Activated T-helper 17 cell treated with anti-CD3 and anti-CD28 coated beads, Interleukin-2, amount 50 U/mL, for 72 hours (primary cell): ENCODE data around the gene PRKCE. TPM values are rescaled to one million over a fixed set of nuclear protein-coding genes. Genes with fewer than 3 reads are reported as not detected.
A peak's percentile ranks its signal among the peaks of the same experiment; 100 is the strongest.

Source experiments
- ATAC-seq: fragments of 150-1000 bp; cut with Tn5 transposase; replicated peaks from 2 replicates; pipeline ENCODE4 v1.10.0; 2021; ENCODE audit warnings: mild to moderate bottlenecking, moderate library complexity
- H3K27ac Mint-ChIP-seq: one replicate; pipeline ENCODE4 v1.8.0; 2022; ENCODE audit warnings: mixed read lengths
- H3K27me3 Mint-ChIP-seq: one replicate; pipeline ENCODE4 v1.8.0; 2022; ENCODE audit warnings: mixed read lengths
- H3K36me3 Mint-ChIP-seq: one replicate; pipeline ENCODE4 v1.8.0; 2022; ENCODE audit warnings: low read depth, mild to moderate bottlenecking, mixed read lengths
- H3K4me1 Mint-ChIP-seq: one replicate; pipeline ENCODE4 v1.8.0; 2022; ENCODE audit warnings: mixed read lengths
- H3K4me3 Mint-ChIP-seq: one replicate; pipeline ENCODE4 v1.8.0; 2022; ENCODE audit warnings: mild to moderate bottlenecking, mixed read lengths
- H3K9me3 Mint-ChIP-seq: one replicate; pipeline ENCODE4 v1.8.0; 2022; ENCODE audit warnings: mixed read lengths
- total RNA-seq, 2 donors: library from RNA; stranded (reverse); gene quantifications; one replicate each; pipeline ENCODE4 v1.2.3, GENCODE V29; 2022

The PRKCE gene
- total RNA-seq, 2 donors from 2014 or later: 15.9 to 16.6 TPM

DNA sequence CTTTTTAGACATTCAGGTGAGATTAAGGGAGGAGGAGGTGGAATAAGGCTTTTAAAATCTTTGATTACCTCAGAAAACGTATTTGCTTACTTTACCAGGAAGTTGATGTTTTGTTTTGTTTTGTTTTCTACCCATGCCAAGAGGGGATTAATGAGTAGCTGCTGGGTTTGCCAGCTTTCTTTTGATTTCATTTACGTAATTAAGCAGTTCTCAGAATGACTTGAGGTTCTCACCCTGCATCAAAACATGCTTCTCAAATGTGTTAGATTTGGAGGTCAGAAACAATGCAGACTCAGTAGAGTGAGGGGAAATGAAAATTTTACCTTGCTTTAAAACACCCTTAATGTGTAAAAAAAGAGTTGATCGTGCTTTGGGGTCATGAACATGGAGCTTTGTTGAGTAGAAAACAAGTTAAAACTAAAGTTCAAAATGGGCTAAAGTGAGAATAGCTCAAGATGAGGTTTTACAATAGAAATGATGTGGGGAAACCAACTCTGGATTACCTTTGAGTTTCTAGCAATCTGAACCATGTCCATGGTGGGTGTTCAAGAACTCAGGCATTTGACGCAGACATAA is 428.6 kb downstream of the PRKCE start:
- no peaks in the 10 kb centered on the region for H3K9me3 Mint-ChIP-seq
- peaks cover 11% of the 10 kb centered on the region for H3K4me1 Mint-ChIP-seq
- no peak overlapping the region for H3K4me3 Mint-ChIP-seq
- H3K27me3 Mint-ChIP-seq: no peaks in the 10 kb centered on the region
- no peaks in the 10 kb centered on the region for H3K36me3 Mint-ChIP-seq
- H3K27ac Mint-ChIP-seq: peak overlapping the region; percentile 71
- peak; percentile 70 for ATAC-seq

DNA sequence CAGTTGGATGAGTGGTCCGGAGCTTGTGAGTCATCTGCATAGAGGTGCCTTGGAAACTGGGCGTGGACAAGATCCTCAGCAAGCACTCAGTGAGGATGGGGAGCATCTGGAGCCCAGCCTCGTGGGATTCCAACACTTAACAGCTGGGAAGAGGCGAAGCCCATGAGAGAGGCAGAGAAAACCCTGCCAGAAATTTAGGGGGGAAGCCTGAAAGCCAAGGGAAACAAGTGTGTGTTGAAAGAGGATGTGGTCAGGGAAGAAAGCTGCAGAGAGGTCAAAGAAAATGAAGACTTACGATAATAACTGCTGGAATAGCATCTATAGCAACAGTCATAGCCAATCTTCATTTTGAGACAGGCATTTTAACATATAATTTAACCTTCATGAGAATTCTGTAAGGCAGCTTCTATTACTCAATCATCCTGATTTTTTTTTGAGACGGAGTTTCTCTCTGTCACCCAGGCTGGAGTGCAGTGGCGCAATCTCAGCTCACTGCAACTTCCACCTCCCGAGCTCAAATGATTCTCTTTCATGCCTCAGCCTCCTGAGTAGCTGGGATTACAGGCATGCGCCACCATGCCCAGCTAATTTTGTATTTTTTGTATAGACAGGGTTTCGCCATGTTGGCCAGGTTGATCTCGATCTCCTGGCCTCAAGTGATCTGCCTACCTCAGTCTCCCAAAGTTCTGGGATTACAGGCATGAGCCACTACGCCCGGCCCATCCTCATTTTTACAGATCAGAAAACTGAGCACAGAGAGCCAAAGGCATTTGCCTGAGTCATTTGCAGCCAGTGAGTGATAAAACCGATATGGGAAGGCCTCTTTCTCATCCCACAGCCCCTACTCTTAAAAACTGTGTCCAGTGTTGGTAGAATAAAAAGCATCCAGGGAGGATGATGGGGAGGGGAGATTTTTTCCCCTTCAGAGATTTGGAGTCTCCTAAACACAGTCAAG is 431.3 kb downstream of the PRKCE start:
- peak; percentile 15 for ATAC-seq
- peak overlapping the region; percentile 47 for H3K27ac Mint-ChIP-seq
- H3K27me3 Mint-ChIP-seq: no peaks in the 10 kb centered on the region
- H3K4me1 Mint-ChIP-seq: peaks cover 11% of the 10 kb centered on the region
- H3K9me3 Mint-ChIP-seq: no peaks in the 10 kb centered on the region
- H3K36me3 Mint-ChIP-seq: peaks cover 17% of the 10 kb centered on the region
- H3K4me3 Mint-ChIP-seq: no peak overlapping the region

DNA sequence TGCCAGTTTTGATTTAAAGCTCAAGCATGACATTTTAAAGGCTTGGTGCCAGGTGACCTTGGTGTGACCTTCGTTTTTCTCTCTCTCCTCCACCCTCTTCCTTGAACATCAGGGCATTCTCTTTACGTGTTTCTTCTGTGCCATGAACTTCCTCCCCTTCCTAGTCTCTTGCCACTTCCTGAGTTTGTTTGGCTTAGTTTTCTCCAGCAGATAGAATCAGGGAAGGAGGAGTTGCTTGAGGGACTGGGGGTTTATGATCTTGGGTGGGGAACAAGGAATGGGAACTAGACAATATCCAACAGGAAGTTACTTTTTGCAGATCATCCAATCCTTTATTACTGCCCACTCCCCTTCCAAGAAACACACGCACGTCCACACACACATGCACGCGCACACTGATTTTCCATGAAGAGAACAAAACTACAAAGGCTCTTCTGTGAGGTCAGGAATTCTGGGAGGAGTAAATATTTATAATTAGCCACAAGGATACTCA is 435.1 kb downstream of the PRKCE start:
- no peaks in the 10 kb centered on the region for H3K9me3 Mint-ChIP-seq
- H3K27ac Mint-ChIP-seq: no peak overlapping the region
- H3K27me3 Mint-ChIP-seq: no peaks in the 10 kb centered on the region
- H3K36me3 Mint-ChIP-seq: peaks cover 34% of the 10 kb centered on the region
- H3K4me3 Mint-ChIP-seq: no peak overlapping the region
- ATAC-seq: no peak
- peaks cover 7% of the 10 kb centered on the region for H3K4me1 Mint-ChIP-seq

DNA sequence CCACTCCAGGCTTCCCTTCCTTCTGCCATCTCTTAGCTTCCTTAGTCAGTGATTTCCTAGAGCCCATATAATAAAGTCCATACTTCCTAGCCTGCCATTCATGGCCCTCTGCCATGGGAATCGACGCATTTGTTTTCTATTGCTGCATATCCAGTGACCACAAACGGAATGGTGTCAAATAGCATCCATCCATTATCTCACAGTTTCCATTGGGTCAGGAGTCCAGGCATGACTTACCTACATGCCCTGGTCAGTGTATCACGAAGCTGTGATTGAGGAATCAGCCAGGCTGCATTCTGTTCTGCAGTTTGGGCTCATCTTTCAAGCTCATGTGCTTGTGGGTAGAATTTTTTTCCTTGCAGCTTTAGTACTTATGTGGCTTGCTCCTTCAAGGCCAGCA is 436.0 kb downstream of the PRKCE start:
- H3K9me3 Mint-ChIP-seq: no peaks in the 10 kb centered on the region
- ATAC-seq: no peak
- H3K36me3 Mint-ChIP-seq: peaks cover 34% of the 10 kb centered on the region
- H3K4me1 Mint-ChIP-seq: peaks cover under 1% of the 10 kb centered on the region
- no peak overlapping the region for H3K27ac Mint-ChIP-seq
- H3K27me3 Mint-ChIP-seq: no peaks in the 10 kb centered on the region
- H3K4me3 Mint-ChIP-seq: no peak overlapping the region

DNA sequence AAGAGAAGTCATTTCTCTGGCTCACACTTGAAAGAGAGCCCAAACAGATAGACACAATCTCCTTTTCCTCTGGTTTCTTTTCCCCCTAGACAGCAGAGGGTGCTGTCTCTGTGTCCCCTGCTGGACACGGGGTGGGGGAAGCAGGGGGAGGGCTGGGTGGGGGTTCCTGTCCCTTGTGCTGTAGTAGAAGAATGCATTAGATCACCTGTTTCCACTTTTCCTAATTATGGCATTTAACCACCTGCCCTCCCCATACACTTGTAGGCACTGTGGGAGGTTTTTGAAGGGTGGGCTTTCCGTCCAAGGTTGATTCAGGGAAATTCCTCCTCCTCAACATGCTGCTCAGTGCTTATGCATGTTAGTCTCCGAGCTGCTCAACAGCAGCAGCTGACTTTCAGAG is 439.5 kb downstream of the PRKCE start:
- H3K4me3 Mint-ChIP-seq: no peak overlapping the region
- no peak for ATAC-seq
- no peak overlapping the region for H3K27ac Mint-ChIP-seq
- H3K4me1 Mint-ChIP-seq: no peaks in the 10 kb centered on the region
- no peaks in the 10 kb centered on the region for H3K27me3 Mint-ChIP-seq
- H3K9me3 Mint-ChIP-seq: peaks cover 4% of the 10 kb centered on the region
- H3K36me3 Mint-ChIP-seq: peaks cover 46% of the 10 kb centered on the region

DNA sequence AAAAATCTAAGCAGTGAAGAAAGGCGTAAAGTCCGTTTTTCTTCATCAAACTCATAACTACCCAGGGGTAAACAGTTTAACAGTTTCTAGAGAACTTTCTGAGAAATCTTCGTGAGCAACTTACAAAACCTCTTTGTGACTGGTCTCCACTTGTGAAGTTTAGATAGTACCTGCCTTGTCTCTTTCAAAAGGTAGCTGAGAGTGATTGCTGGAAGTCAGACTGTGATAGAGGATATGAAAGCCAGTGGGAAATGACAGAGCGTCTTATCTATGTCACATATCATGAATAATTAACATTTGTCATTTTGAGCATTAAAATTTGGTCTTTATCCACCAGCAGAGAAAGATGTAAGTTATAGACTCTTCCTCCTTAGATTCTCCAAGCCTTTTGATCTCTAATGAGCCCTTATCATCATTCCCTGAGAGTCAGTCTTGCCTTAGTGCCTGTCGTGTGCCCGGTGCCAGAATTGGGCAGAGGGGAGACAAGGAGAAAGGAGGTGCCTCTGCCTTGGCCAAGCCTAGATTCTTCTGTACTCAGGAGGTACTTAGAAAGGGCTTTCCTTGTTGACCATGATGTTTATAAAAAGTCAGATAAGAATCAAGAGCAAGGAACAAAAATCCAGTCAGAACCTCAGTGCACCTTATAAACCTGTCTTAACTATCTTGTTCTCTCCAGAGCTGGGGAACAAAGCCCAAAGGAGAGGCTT is 440.6 kb downstream of the PRKCE start:
- Mint-ChIP-seq H3K4me1 (no peaks in the 10 kb centered on the region), H3K9me3 (peaks cover 4% of the 10 kb centered on the region), H3K4me3 (no peak overlapping the region), H3K36me3 (peaks cover 39% of the 10 kb centered on the region), H3K27me3 (no peaks in the 10 kb centered on the region), H3K27ac (peak overlapping the region; percentile 42)
- ATAC-seq: peak; percentile 71

DNA sequence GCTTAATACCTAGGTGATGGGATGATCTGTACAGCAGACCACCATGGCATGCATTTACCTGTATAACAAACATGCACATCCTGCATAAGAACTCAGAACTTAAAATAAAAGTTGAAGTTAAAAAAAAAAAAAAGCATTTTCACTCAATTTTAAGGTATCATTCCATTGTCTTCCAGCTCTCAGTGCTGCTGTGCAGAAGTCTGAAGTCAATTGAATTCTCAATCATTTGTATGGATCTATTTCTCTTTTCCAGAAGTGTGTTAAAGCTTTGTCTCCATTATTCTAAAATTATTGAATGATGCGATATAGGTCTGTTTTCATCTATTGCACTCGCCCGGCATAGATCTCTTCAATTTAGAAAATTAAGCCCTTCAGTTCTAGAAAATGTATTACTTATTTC is 443.2 kb downstream of the PRKCE start:
- no peak overlapping the region for H3K27ac Mint-ChIP-seq
- no peaks in the 10 kb centered on the region for H3K27me3 Mint-ChIP-seq
- H3K4me3 Mint-ChIP-seq: no peak overlapping the region
- no peak for ATAC-seq
- H3K36me3 Mint-ChIP-seq: peaks cover 15% of the 10 kb centered on the region
- no peaks in the 10 kb centered on the region for H3K4me1 Mint-ChIP-seq
- peaks cover 4% of the 10 kb centered on the region for H3K9me3 Mint-ChIP-seq

DNA sequence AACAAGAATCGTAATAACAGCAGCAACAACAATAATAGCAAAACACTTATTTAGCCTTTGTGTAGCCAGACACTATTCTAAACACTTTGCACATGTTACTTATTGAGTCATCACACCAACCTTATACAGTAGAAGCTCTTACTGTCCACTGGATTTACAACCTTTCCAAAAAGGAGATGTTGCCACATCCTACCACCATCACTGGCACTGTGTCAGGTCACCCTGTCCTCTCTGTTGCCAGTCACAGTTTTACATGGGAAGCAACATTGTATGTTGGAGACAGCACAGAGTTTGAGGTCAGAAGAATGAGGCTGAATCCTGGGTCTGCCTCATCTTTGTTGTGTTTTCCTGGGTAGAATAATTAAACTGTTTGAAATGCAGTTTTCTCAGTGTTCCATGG is 444.4 kb downstream of the PRKCE start:
- H3K27ac Mint-ChIP-seq: no peak overlapping the region
- H3K4me3 Mint-ChIP-seq: no peak overlapping the region
- no peaks in the 10 kb centered on the region for H3K4me1 Mint-ChIP-seq
- no peak for ATAC-seq
- H3K27me3 Mint-ChIP-seq: no peaks in the 10 kb centered on the region
- H3K9me3 Mint-ChIP-seq: peaks cover 4% of the 10 kb centered on the region
- peaks cover 15% of the 10 kb centered on the region for H3K36me3 Mint-ChIP-seq

DNA sequence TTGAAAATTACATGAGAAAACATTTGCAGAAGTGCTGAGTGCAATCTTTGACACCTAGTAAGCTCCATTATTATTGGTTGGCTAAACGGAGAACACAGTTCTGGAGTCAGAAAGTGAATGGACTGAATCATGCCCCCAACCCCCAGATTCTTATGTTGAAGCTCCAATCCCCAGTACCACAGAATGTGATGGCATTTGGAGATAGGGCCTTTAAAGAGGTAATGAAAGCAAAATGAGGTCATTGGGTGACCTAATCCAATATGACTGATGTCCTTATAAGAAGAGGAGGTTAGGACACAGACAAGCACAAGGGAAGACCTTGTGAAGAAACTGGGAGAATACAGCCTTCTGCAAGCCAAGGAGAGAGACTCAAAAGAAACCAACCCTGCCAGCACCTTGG is 444.8 kb downstream of the PRKCE start:
- Mint-ChIP-seq H3K9me3 (peaks cover 4% of the 10 kb centered on the region), H3K36me3 (peaks cover 15% of the 10 kb centered on the region), H3K27ac (no peak overlapping the region), H3K27me3 (no peaks in the 10 kb centered on the region), H3K4me3 (no peak overlapping the region), H3K4me1 (no peaks in the 10 kb centered on the region)
- ATAC-seq: peak; percentile 33

DNA sequence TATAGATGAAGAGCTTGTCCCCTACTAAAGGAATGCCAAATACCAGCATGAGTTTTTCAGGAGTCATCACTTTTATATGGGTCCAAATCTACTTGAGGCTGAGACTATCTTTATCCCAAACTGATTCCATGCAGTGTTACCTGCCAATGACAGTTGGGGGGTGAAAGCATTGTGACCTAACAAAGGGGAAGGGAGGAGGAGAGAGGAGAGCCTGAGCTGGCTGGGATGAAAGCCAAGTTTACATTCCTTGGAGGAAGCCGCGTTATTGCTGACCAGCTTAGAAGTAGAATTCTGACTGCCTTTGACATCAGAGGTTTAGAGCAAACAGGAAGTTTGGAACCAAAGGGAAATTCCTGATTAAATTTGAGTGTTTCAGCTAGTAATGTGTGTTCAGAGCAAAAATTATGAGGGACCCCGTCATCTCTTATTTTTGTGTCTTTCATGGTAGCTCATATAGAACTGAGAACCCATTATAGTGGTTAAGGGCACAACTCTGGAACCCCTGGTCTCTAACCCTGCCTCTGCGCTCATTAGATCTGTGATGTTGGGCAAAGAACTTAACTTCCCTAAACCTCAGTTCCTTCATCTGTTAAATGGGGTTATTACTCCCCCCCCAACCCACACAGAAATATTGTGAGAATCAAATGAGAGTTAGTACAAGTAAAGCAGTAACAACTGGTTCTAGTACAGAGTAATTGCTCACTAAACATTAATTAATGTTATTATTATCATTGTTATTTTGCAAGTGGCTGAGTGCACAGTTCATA is 446.4 kb downstream of the PRKCE start:
- Mint-ChIP-seq H3K4me1 (no peaks in the 10 kb centered on the region), H3K27ac (no peak overlapping the region), H3K36me3 (peaks cover 15% of the 10 kb centered on the region), H3K27me3 (no peaks in the 10 kb centered on the region), H3K9me3 (peaks cover 4% of the 10 kb centered on the region), H3K4me3 (no peak overlapping the region)
- ATAC-seq: no peak

DNA sequence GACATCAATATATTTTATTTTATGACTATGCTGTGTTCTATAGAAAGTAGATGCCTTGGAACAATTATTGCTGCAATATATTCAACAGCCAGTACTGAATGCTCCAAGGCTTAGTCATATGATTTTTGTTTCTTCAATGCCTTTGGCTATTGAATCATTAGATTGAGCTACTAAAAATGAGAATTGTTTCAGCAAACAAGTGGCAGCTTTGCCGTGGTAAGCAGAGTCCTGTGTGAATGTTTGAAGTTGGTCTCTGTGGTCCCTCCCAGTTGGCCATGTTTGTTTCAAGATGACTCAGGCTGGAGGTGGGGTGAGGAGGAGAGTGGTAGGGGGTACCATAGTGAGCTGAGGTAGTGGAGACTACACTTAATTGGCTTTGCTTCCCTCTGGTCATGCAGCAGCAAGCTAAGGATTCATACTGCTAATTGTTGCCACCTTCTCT is 447.2 kb downstream of the PRKCE start:
- Mint-ChIP-seq H3K4me3 (no peak overlapping the region), H3K9me3 (peaks cover 4% of the 10 kb centered on the region), H3K27ac (peak overlapping the region; percentile 24), H3K36me3 (peaks cover 15% of the 10 kb centered on the region), H3K27me3 (no peaks in the 10 kb centered on the region), H3K4me1 (no peaks in the 10 kb centered on the region)
- peak; percentile 75 for ATAC-seq

DNA sequence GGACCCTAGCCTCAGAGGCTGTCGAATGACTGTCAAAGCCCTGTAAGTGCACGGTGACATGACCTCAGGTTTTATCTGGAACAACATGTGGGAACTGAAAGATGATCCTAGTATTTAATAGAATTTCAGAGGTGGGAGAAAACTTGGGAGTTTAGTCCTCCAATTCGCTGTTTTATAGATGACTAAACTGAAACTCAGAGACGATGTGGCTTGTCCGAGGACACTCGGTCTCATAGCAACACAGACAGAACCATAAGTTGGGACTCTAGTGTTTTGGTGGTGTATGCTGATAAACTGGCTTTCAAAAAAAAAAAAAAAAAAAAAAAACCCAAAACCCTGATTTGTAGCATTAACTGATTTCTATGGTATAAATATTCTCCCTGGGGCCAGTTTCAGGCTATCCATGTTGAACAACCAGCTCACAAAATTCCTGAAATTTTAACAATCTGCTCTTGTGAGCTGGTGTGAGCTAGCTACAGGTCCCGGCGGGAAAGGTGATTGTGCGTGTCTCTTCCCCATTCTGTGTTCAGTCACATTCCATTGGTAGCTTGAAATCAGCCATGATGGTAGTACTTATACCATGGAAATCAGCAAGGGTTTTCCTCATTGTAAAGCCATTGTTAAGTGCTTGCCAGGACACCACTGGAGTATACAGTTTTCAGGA is 450.2 kb downstream of the PRKCE start:
- H3K36me3 Mint-ChIP-seq: peaks cover 15% of the 10 kb centered on the region
- H3K27ac Mint-ChIP-seq: no peak overlapping the region
- H3K9me3 Mint-ChIP-seq: peaks cover 6% of the 10 kb centered on the region
- no peak for ATAC-seq
- no peaks in the 10 kb centered on the region for H3K27me3 Mint-ChIP-seq
- H3K4me3 Mint-ChIP-seq: no peak overlapping the region
- H3K4me1 Mint-ChIP-seq: no peaks in the 10 kb centered on the region

DNA sequence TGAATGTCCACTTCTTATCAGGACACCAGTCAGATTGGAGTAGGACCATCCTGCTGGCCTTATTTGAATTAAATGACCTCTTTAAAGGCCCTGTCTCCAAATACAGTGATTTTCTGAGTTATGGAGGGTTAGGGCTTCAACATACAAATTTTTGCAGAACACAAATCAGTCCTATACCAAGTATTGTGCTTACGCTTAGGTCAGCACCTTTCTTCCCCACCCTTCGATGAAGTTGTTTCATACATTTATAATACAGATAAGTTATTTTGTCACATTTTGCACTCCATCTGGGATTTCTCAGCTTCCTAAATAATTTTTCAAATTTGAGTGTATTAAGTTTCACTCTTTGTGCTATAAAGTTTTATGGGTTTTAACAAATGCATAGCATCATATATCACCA is 455.2 kb downstream of the PRKCE start:
- H3K4me1 Mint-ChIP-seq: no peaks in the 10 kb centered on the region
- no peaks in the 10 kb centered on the region for H3K27me3 Mint-ChIP-seq
- H3K9me3 Mint-ChIP-seq: peaks cover 6% of the 10 kb centered on the region
- H3K36me3 Mint-ChIP-seq: peaks cover 15% of the 10 kb centered on the region
- no peak for ATAC-seq
- no peak overlapping the region for H3K4me3 Mint-ChIP-seq
- no peak overlapping the region for H3K27ac Mint-ChIP-seq
